B cell (primary cell): ENCODE results near the gene CXADR. TPM values are rescaled to one million over a fixed set of nuclear protein-coding genes. Genes with fewer than 3 reads are reported as not detected.
"Not testable (repeated sequence)": the region's sequence is repeated elsewhere in the genome, so short reads cannot be mapped to it uniquely, and the experiment has no call there.

Experiments used
- ATAC-seq: fragments of 200-7000 bp; cut with Tn5 transposase; one replicate; pipeline ENCODE4 v1.10.0; 2021; ENCODE audit warnings: low read depth, mild to moderate bottlenecking, moderate number of reproducible peaks, moderate library complexity
- CTCF ChIA-PET: fragments of 350-600 bp; sonication (Branson Sonifier 250); formaldehyde crosslinking; loops from one replicate; lab custom pipeline; 2021; ENCODE audit warnings: antibody characterized with exemption, inconsistent platforms; lab: Charles Lee
- POLR2A ChIA-PET: fragments of 350-600 bp; sonication (Branson Sonifier 250); formaldehyde crosslinking; loops from one replicate; lab custom pipeline; 2021; ENCODE audit warnings: antibody characterized with exemption; lab: Charles Lee
- DNase-seq: peaks from one replicate; pipeline ENCODE4 v3.0.0; 2013
- H2AFZ ChIP-seq: 2 replicates; pipeline ENCODE4 v1.6.1; 2012; ENCODE audit warnings: mild to moderate bottlenecking, low read depth, low read length; ENCODE audit not compliant: insufficient read depth, poor library complexity, severe bottlenecking
- H3K27ac ChIP-seq, 2 donors: 1 replicate in 1 of 2; 2 replicates in 1 of 2; pipeline ENCODE4 v1.5.1; 2012 to 2013; ENCODE audit warnings: low read length in 2 of 2, mild to moderate bottlenecking in 2 of 2, moderate library complexity in 1 of 2
- H3K27me3 ChIP-seq, 4 experiments: fragments of 200-600 bp in 1 of 4; sonication (generic) in 1 of 4; replicated peaks in 1 of 4; 1 replicate in 2 of 4; 2 replicates in 2 of 4; pipeline versions ENCODE4 v1.6.1 to v1.7.0; 2013 to 2016; ENCODE audit warnings: low read length in 3 of 4, mild to moderate bottlenecking in 2 of 4, mixed read lengths in 1 of 4, moderate library complexity in 1 of 4; ENCODE audit not compliant: insufficient read depth in 4 of 4, control insufficient read depth in 3 of 4; ENCODE audit errors: control extremely low read depth in 1 of 4
- H3K36me3 ChIP-seq, 2 experiments: replicated peaks in 1 of 2; 1 replicate in 1 of 2; 2 replicates in 1 of 2; pipeline versions ENCODE4 v1.6.1 to v1.7.1; 2013; ENCODE audit warnings: low read length in 1 of 2; ENCODE audit not compliant: insufficient read depth in 2 of 2, control insufficient read depth in 1 of 2; ENCODE audit errors: control extremely low read depth in 1 of 2, extremely low read depth in 1 of 2
- H3K4me1 ChIP-seq, 2 donors: fragments of 200-600 bp in 1 of 2; sonication (generic) in 1 of 2; 1 replicate in 1 of 2; 2 replicates in 1 of 2; pipeline versions ENCODE4 v1.5.1 to v1.6.1; 2013 to 2017; ENCODE audit warnings: low read length in 2 of 2; ENCODE audit not compliant: control insufficient read depth in 2 of 2, insufficient read depth in 2 of 2
- H3K4me2 ChIP-seq: replicated peaks from 2 replicates; pipeline ENCODE3; 2012; ENCODE audit warnings: mild to moderate bottlenecking, low read depth, low read length; ENCODE audit not compliant: poor library complexity, severe bottlenecking
- H3K4me3 ChIP-seq, 5 experiments: fragments of 200-600 bp in 1 of 5; sonication (generic) in 1 of 5; 1 replicate in 3 of 5; 2 replicates in 2 of 5; pipeline versions ENCODE4 v1.5.1 to v1.7.0; 2011 to 2016; ENCODE audit warnings: low read length in 4 of 5, mild to moderate bottlenecking in 4 of 5, low read depth in 2 of 5, control low read depth in 1 of 5, moderate library complexity in 1 of 5; ENCODE audit not compliant: insufficient read depth in 1 of 5; ENCODE audit errors: control extremely low read depth in 1 of 5, extremely low read depth in 1 of 5
- H3K79me2 ChIP-seq: fragments of 200-600 bp; sonication (generic); one replicate; pipeline ENCODE4 v1.6.0; 2016; ENCODE audit warnings: low read length; ENCODE audit not compliant: control insufficient read depth, insufficient read depth
- H3K9ac ChIP-seq: fragments of 200-600 bp; sonication (generic); 2 replicates; pipeline ENCODE4 v1.6.1; 2017; ENCODE audit warnings: mild to moderate bottlenecking, low read length, moderate library complexity
- H3K9me3 ChIP-seq, 3 donors: one replicate each; pipeline versions ENCODE4 v1.6.1 to v1.7.1; 2013; ENCODE audit warnings: low read length in 2 of 3; ENCODE audit not compliant: control insufficient read depth in 2 of 3, insufficient read depth in 1 of 3; ENCODE audit errors: control extremely low read depth in 1 of 3
- H4K20me1 ChIP-seq: 2 replicates; pipeline ENCODE4 v1.6.0; 2012; ENCODE audit warnings: mild to moderate bottlenecking, low read length; ENCODE audit not compliant: insufficient read depth, control insufficient read depth, poor library complexity, severe bottlenecking
- H3K27ac Mint-ChIP-seq: one replicate; pipeline ENCODE4 v1.8.0; 2021; ENCODE audit warnings: mixed read lengths
- H3K27me3 Mint-ChIP-seq: one replicate; pipeline ENCODE4 v1.8.0; 2021; ENCODE audit warnings: mixed read lengths
- H3K4me1 Mint-ChIP-seq: one replicate; pipeline ENCODE4 v1.8.0; 2021; ENCODE audit warnings: mixed read lengths
- H3K4me3 Mint-ChIP-seq: one replicate; pipeline ENCODE4 v1.8.0; 2021; ENCODE audit warnings: mixed read lengths
- H3K9me3 Mint-ChIP-seq: one replicate; pipeline ENCODE4 v1.8.0; 2022; ENCODE audit warnings: mixed read lengths; ENCODE audit not compliant: insufficient read depth
- CTCF ChIP-seq: fragments of 200-600 bp; IDR thresholded peaks from one replicate; pipeline ENCODE4 v1.8.0; 2022; ENCODE audit warnings: antibody characterized with exemption, mild to moderate bottlenecking
- EZH2 ChIP-seq: IDR thresholded peaks from 2 replicates; pipeline ENCODE4 v1.6.1; 2012; ENCODE audit warnings: borderline replicate concordance, low read depth, mild to moderate bottlenecking, moderate library complexity, low read length; ENCODE audit not compliant: insufficient read depth, poor library complexity, severe bottlenecking
- WGBS: methylation state at CpG from one replicate; pipeline ENCODE4 v1.1.5; 2013; ENCODE audit warnings: missing lambda C conversion rate; ENCODE audit not compliant: insufficient coverage; 5-methylcytosine and 5-hydroxymethylcytosine counted together
- intact Hi-C: fragments of 100-400 bp; cut with micrococcal nuclease; formaldehyde crosslinking; loops from one replicate; pipeline ENCODE4 v1.10.0; 2022
- polyA plus RNA-seq: library from polyadenylated mRNA; depleted of rRNA; stranded (reverse); fragments of >200 nt; gene quantifications from 2 replicates; pipeline ENCODE4 v1.2.3, GENCODE V29; 2012
- total RNA-seq, 2 donors: library from RNA; stranded (reverse); fragments of 120-200 nt in 1 of 2; gene quantifications; 1 replicate in 1 of 2; 2 replicates in 1 of 2; pipeline versions ENCODE4 v1.2.3 to v1.2.4, GENCODE V29; 2013 to 2022

The CXADR gene
- total and polyA plus RNA-seq, 2 donors (not counting 1 experiment from before 2014, with no cell fraction given), result not detected

- no peak for ATAC-seq
- H3K27me3 ChIP-seq, result no peaks in the 10 kb centered on the region
- H3K9ac ChIP-seq, result no peak overlapping the region
- intact Hi-C loops, result no loop called here
- H3K4me2 ChIP-seq, result no peak overlapping the region
- Mint-ChIP-seq H3K27me3 (peaks cover 7% of the 10 kb centered on the region), H3K27ac (no peak overlapping the region), H3K4me1 (no peaks in the 10 kb centered on the region), H3K9me3 (peaks cover 2% of the 10 kb centered on the region), H3K4me3 (no peak overlapping the region)
- no peak for TF ChIP-seq EZH2
- no peak for TF ChIP-seq CTCF
- H3K36me3 ChIP-seq, result no peaks in the 10 kb centered on the region
- no peaks in the 10 kb centered on the region for H4K20me1 ChIP-seq
- no peak overlapping the region for H3K27ac ChIP-seq
- H3K4me1 ChIP-seq, result no peaks in the 10 kb centered on the region
- ChIA-PET CTCF (no interaction called here), POLR2A (no interaction called here)
- DNase-seq, result no peak
- H3K4me3 ChIP-seq, result no peak overlapping the region
- H3K79me2 ChIP-seq, result no peaks in the 10 kb centered on the region
- no peak overlapping the region for H2AFZ ChIP-seq
- H3K9me3 ChIP-seq, result no peaks in the 10 kb centered on the region
Observed at GRCh38 chr21:17488620-17489019, 24.2 kb upstream of the CXADR start.

GRCh38 chr21:17489565-17489964 is 23.3 kb upstream of the CXADR start:
- H3K4me2 ChIP-seq, H2AFZ ChIP-seq, H4K20me1 ChIP-seq, H3K36me3 ChIP-seq, POLR2A ChIA-PET, H3K27ac Mint-ChIP-seq, CTCF ChIA-PET, H3K4me3 Mint-ChIP-seq, DNase-seq, H3K4me3 ChIP-seq, H3K27ac ChIP-seq, H3K4me1 ChIP-seq, intact Hi-C loops, H3K9me3 ChIP-seq, H3K4me1 Mint-ChIP-seq, H3K9ac ChIP-seq, H3K27me3 ChIP-seq, H3K9me3 Mint-ChIP-seq, ATAC-seq, H3K79me2 ChIP-seq: not testable (repeated sequence)
- peaks cover 13% of the 10 kb centered on the region for H3K27me3 Mint-ChIP-seq
- WGBS, result no CpG with 5 or more reads among the region's 3 CpGs
